Karpas-422 (cell line): ENCODE results near the gene ABCA10. TPM values are rescaled to one million over a fixed set of nuclear protein-coding genes. Genes with fewer than 3 reads are reported as not detected.

Source experiments
- DNase-seq: peaks from one replicate; pipeline ENCODE4 v3.0.0-alpha.2; 2015
- H2AFZ ChIP-seq: fragments of 200-600 bp; sonication (generic); 2 replicates; pipeline ENCODE4 v1.6.1; 2014; ENCODE audit warnings: antibody characterized with exemption, low read length, mixed read lengths
- H3K27ac ChIP-seq: fragments of 200-600 bp; sonication (generic); 2 replicates; pipeline ENCODE4 v1.5.1; 2014; ENCODE audit warnings: mild to moderate bottlenecking, low read length, moderate library complexity
- H3K27me3 ChIP-seq: fragments of 200-600 bp; sonication (generic); 2 replicates; pipeline ENCODE4 v1.6.1; 2014; ENCODE audit warnings: low read length, mixed read lengths
- H3K36me3 ChIP-seq: fragments of 200-600 bp; sonication (generic); 2 replicates; pipeline ENCODE4 v1.6.1; 2014; ENCODE audit warnings: low read length, mixed read lengths; ENCODE audit not compliant: insufficient read depth
- H3K4me1 ChIP-seq: fragments of 200-600 bp; sonication (generic); 2 replicates; pipeline ENCODE4 v1.6.1; 2014; ENCODE audit warnings: mild to moderate bottlenecking, low read length, mixed read lengths
- H3K4me2 ChIP-seq: fragments of 200-600 bp; sonication (generic); 2 replicates; pipeline ENCODE4 v1.6.1; 2014; ENCODE audit warnings: low read length, low read depth, mild to moderate bottlenecking; ENCODE audit not compliant: poor library complexity, severe bottlenecking
- H3K4me3 ChIP-seq: fragments of 200-600 bp; sonication (generic); 2 replicates; pipeline ENCODE4 v1.5.1; 2014; ENCODE audit warnings: mild to moderate bottlenecking, antibody characterized with exemption, low read length, mixed read lengths
- H3K79me2 ChIP-seq: fragments of 200-600 bp; sonication (generic); 2 replicates; pipeline ENCODE4 v1.6.1; 2014; ENCODE audit warnings: mild to moderate bottlenecking, low read length, mixed read lengths
- H3K9ac ChIP-seq: fragments of 200-600 bp; sonication (generic); 2 replicates; pipeline ENCODE4 v1.6.0; 2014; ENCODE audit warnings: low read length
- H3K9me2 ChIP-seq: fragments of 200-600 bp; sonication (generic), shearing (Covaris generic); replicated peaks from 2 replicates; pipeline ENCODE4 v1.6.0; 2014; ENCODE audit warnings: mild to moderate bottlenecking, low read length, moderate library complexity; ENCODE audit not compliant: insufficient read depth
- H3K9me3 ChIP-seq: fragments of 300-700, 200-600 bp; sonication (generic); 2 replicates; pipeline ENCODE4 v1.6.1; 2014; ENCODE audit warnings: low read length, mixed read lengths
- H4K20me1 ChIP-seq: fragments of 200-600 bp; sonication (generic); 2 replicates; pipeline ENCODE4 v1.6.1; 2014; ENCODE audit warnings: mild to moderate bottlenecking, antibody characterized with exemption, low read length, low read depth; ENCODE audit not compliant: insufficient read depth
- total RNA-seq: library from RNA; depleted of rRNA; stranded (reverse); fragments of >200 nt; shearing (Covaris generic); gene quantifications from 2 replicates; pipeline ENCODE4 v1.2.3, GENCODE V29; 2014; ENCODE audit warnings: low replicate concordance

The ABCA10 gene
- total RNA-seq, 1 experiment from 2014 or later: 2.2 TPM

GRCh38 chr17:69192754-69193153 lies 35.9 kb downstream of the ABCA10 start:
- H3K36me3 ChIP-seq: no peaks in the 10 kb centered on the region
- no peak overlapping the region for H3K4me2 ChIP-seq
- no peaks in the 10 kb centered on the region for H4K20me1 ChIP-seq
- no peaks in the 10 kb centered on the region for H3K27me3 ChIP-seq
- no peaks in the 10 kb centered on the region for H3K9me3 ChIP-seq
- H3K9ac ChIP-seq: no peak overlapping the region
- no peaks in the 10 kb centered on the region for H3K4me1 ChIP-seq
- no peak overlapping the region for H3K4me3 ChIP-seq
- H3K9me2 ChIP-seq: no peaks in the 10 kb centered on the region
- no peak overlapping the region for H3K27ac ChIP-seq
- no peak for DNase-seq
- H2AFZ ChIP-seq: no peak overlapping the region
- H3K79me2 ChIP-seq: no peaks in the 10 kb centered on the region

- Histone ChIP-seq H3K4me3 (no peak overlapping the region), H3K4me2 (no peak overlapping the region), H3K79me2 (no peaks in the 10 kb centered on the region)
These were observed 39.8 kb downstream of the ABCA10 start for GRCh38 chr17:69188796-69189195.

GRCh38 chr17:69188064-69188463 lies 40.6 kb downstream of the ABCA10 start:
- Histone ChIP-seq H3K27me3 (no peaks in the 10 kb centered on the region), H3K4me3 (no peak overlapping the region), H3K9me3 (no peaks in the 10 kb centered on the region), H3K4me1 (no peaks in the 10 kb centered on the region), H3K27ac (no peak overlapping the region), H3K79me2 (no peaks in the 10 kb centered on the region), H3K4me2 (no peak overlapping the region), H3K9ac (no peak overlapping the region), H3K36me3 (no peaks in the 10 kb centered on the region), H2AFZ (no peak overlapping the region), H3K9me2 (no peaks in the 10 kb centered on the region), H4K20me1 (no peaks in the 10 kb centered on the region)
- no peak for DNase-seq

More at GRCh38 chr17:69188796-69189195, 39.8 kb downstream of the ABCA10 start:
- H3K4me1 ChIP-seq: no peaks in the 10 kb centered on the region
- H2AFZ ChIP-seq: no peak overlapping the region
- H3K27me3 ChIP-seq: no peaks in the 10 kb centered on the region
- H3K27ac ChIP-seq: no peak overlapping the region
- H3K9me3 ChIP-seq: no peaks in the 10 kb centered on the region
- no peaks in the 10 kb centered on the region for H4K20me1 ChIP-seq
- DNase-seq: no peak
- no peaks in the 10 kb centered on the region for H3K9me2 ChIP-seq
- H3K9ac ChIP-seq: no peak overlapping the region
- H3K36me3 ChIP-seq: no peaks in the 10 kb centered on the region

GRCh38 chr17:69187294-69187693 lies 41.3 kb downstream of the ABCA10 start:
- Histone ChIP-seq H2AFZ (no peak overlapping the region), H3K27me3 (no peaks in the 10 kb centered on the region), H4K20me1 (no peaks in the 10 kb centered on the region), H3K9me2 (no peaks in the 10 kb centered on the region), H3K4me2 (no peak overlapping the region), H3K4me1 (no peaks in the 10 kb centered on the region), H3K79me2 (no peaks in the 10 kb centered on the region), H3K4me3 (no peak overlapping the region), H3K36me3 (no peaks in the 10 kb centered on the region), H3K9me3 (no peaks in the 10 kb centered on the region), H3K27ac (no peak overlapping the region), H3K9ac (no peak overlapping the region)
- no peak for DNase-seq

- H3K4me1 ChIP-seq: no peaks in the 10 kb centered on the region
- H3K9me2 ChIP-seq: no peaks in the 10 kb centered on the region
- H3K9me3 ChIP-seq: no peaks in the 10 kb centered on the region
- no peak overlapping the region for H3K27ac ChIP-seq
- H3K4me2 ChIP-seq: no peak overlapping the region
- H3K79me2 ChIP-seq: no peaks in the 10 kb centered on the region
- no peak for DNase-seq
- no peak overlapping the region for H3K9ac ChIP-seq
- H2AFZ ChIP-seq: no peak overlapping the region
- H3K4me3 ChIP-seq: no peak overlapping the region
- no peaks in the 10 kb centered on the region for H4K20me1 ChIP-seq
- H3K27me3 ChIP-seq: no peaks in the 10 kb centered on the region
- H3K36me3 ChIP-seq: no peaks in the 10 kb centered on the region
These were observed 49.2 kb downstream of the ABCA10 start for GRCh38 chr17:69179227-69179952.

- no peak overlapping the region for H3K4me3 ChIP-seq
- H3K9ac ChIP-seq: no peak overlapping the region
- no peaks in the 10 kb centered on the region for H3K9me3 ChIP-seq
- H3K79me2 ChIP-seq: no peaks in the 10 kb centered on the region
- no peaks in the 10 kb centered on the region for H3K36me3 ChIP-seq
- no peaks in the 10 kb centered on the region for H3K9me2 ChIP-seq
- H3K4me1 ChIP-seq: no peaks in the 10 kb centered on the region
- DNase-seq: no peak
- no peaks in the 10 kb centered on the region for H3K27me3 ChIP-seq
- no peak overlapping the region for H2AFZ ChIP-seq
- H3K27ac ChIP-seq: no peak overlapping the region
- no peak overlapping the region for H3K4me2 ChIP-seq
- no peaks in the 10 kb centered on the region for H4K20me1 ChIP-seq
These were observed 52.2 kb downstream of the ABCA10 start for GRCh38 chr17:69176457-69176795.

GRCh38 chr17:69175625-69176456 lies 52.8 kb downstream of the ABCA10 start:
- Histone ChIP-seq H3K4me3 (no peak overlapping the region), H3K9me2 (no peaks in the 10 kb centered on the region), H3K27me3 (no peaks in the 10 kb centered on the region), H3K9ac (no peak overlapping the region), H3K4me1 (no peaks in the 10 kb centered on the region), H3K9me3 (no peaks in the 10 kb centered on the region), H4K20me1 (no peaks in the 10 kb centered on the region), H3K4me2 (no peak overlapping the region), H3K79me2 (no peaks in the 10 kb centered on the region), H3K36me3 (no peaks in the 10 kb centered on the region), H2AFZ (no peak overlapping the region), H3K27ac (no peak overlapping the region)
- no peak for DNase-seq

GRCh38 chr17:69175262-69175624 lies 53.4 kb downstream of the ABCA10 start:
- no peak for DNase-seq

More at GRCh38 chr17:69175262-69175624, 53.4 kb downstream of the ABCA10 start:
- H3K9me2 ChIP-seq: no peaks in the 10 kb centered on the region
- H3K9me3 ChIP-seq: no peaks in the 10 kb centered on the region
- no peak overlapping the region for H3K9ac ChIP-seq
- no peaks in the 10 kb centered on the region for H3K79me2 ChIP-seq
- H4K20me1 ChIP-seq: no peaks in the 10 kb centered on the region
- no peak overlapping the region for H2AFZ ChIP-seq
- H3K36me3 ChIP-seq: no peaks in the 10 kb centered on the region
- H3K4me3 ChIP-seq: no peak overlapping the region
- no peaks in the 10 kb centered on the region for H3K27me3 ChIP-seq
- peaks cover 2% of the 10 kb centered on the region; the same call in 1 of the 2 replicates for H3K4me1 ChIP-seq
- no peak overlapping the region for H3K27ac ChIP-seq
- H3K4me2 ChIP-seq: no peak overlapping the region
